Measurements from ENCODE around the gene ROBO3. TPM values are rescaled to one million over a fixed set of nuclear protein-coding genes. Genes with fewer than 3 reads are reported as not detected.

Gene ROBO3
- total and polyA plus RNA-seq, 5 experiments from 2014 or later, result 5.8 to 55.0 (median 7.0) TPM

DNA sequence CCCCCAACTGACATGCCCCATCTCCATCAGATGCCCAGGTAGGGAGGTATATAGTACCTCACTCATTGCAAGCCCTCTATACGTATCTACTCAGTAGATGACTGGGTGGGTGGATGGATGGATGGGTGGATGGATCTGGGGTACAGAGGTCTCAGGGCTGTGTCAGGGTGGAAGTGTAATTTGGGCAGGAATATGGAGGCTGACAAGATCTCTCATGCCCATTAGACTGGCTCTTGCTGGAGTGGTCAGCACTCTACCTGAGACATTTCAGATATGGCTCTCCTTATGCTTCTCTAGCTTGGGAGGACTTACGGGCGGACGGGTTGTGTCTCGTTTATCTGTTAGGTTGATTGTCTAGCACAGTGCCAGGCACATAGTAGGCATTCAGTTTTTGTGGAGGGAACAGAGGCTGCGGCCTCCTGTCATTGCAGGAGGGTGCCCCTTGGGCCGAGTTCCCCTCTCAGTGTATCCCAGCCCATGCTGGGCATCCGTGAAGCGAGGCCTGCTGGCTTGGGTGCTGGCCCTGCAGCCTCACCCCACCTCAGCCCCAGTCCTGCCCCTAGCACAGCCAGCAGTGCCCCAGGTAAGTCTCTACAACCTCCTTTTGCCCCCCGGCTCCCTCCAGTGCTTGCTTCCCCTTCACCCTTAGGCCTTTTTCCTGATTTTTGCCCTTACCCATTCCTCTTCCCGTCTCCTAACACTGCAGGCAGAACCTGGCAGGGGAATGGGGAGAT lies 13.7 kb downstream of the ROBO3 start:
- peak overlapping the region in 4 of 10 donors; percentile 20 to 61 (median 45) for H3K27ac Mint-ChIP-seq
- no peaks in the 10 kb centered on the region for H3K9me3 Mint-ChIP-seq
- peak overlapping the region in 4 of 10 donors; percentile 25 to 51 (median 32) for H3K4me3 Mint-ChIP-seq
- POLR2A ChIA-PET, result interaction anchor here (1.4 to 3.8 kb wide), 2 partner anchors 72 to 75 kb away, joined by 3 to 49 read pairs; partner anchors contain the start of gene CCDC15
- no peaks in the 10 kb centered on the region for H3K36me3 Mint-ChIP-seq
- peaks cover 0 to 17% (median 6%) of the 10 kb centered on the region in 5 donors for H3K27me3 Mint-ChIP-seq
- peaks cover 18 to 44% (median 23%) of the 10 kb centered on the region in 4 donors for H3K4me1 Mint-ChIP-seq
- no peak for DNase-seq
- no peak for ATAC-seq

- ATAC-seq, result no peak
- Mint-ChIP-seq H3K4me3 (peak overlapping the region in 2 of 10 donors; percentile 15 to 29), H3K27me3 (peaks cover 0 to 10% (median 3%) of the 10 kb centered on the region in 5 donors), H3K36me3 (no peaks in the 10 kb centered on the region), H3K9me3 (no peaks in the 10 kb centered on the region), H3K4me1 (peaks cover 18 to 44% (median 23%) of the 10 kb centered on the region in 4 donors), H3K27ac (peak overlapping the region in 2 of 10 donors; percentile 61 to 70)
- POLR2A ChIA-PET, result no interaction called here
- DNase-seq, result no peak
Measured at GRCh38 chr11:124879493-124880289, 14.5 kb downstream of the ROBO3 start.

GRCh38 chr11:124880290-124880611 lies 15.0 kb downstream of the ROBO3 start:
- peak overlapping the region in 3 of 10 donors; percentile 62 to 83 (median 70) for H3K27ac Mint-ChIP-seq
- peaks cover 18 to 42% (median 23%) of the 10 kb centered on the region in 4 donors for H3K4me1 Mint-ChIP-seq
- peak overlapping the region in 1 of 10 donors; percentile 29 for H3K4me3 Mint-ChIP-seq
- DNase-seq (no peak), ATAC-seq (no peak)
- peaks cover 0 to 5% (median 2%) of the 10 kb centered on the region in 5 donors for H3K27me3 Mint-ChIP-seq
- H3K9me3 Mint-ChIP-seq, result no peaks in the 10 kb centered on the region
- H3K36me3 Mint-ChIP-seq, result no peaks in the 10 kb centered on the region
- POLR2A ChIA-PET, result no interaction called here

- H3K9me3 Mint-ChIP-seq, result no peaks in the 10 kb centered on the region
Measured at GRCh38 chr11:124880958-124881357, 15.7 kb downstream of the ROBO3 start.

GRCh38 chr11:124882339-124883071 lies 17.3 kb downstream of the ROBO3 start:
- Mint-ChIP-seq H3K4me1 (peaks cover 7 to 25% (median 8%) of the 10 kb centered on the region in 4 donors), H3K36me3 (no peaks in the 10 kb centered on the region), H3K4me3 (no peak overlapping the region), H3K27ac (peak overlapping the region in 5 of 10 donors; percentile 20 to 49 (median 39)), H3K27me3 (peaks cover 0 to 18% (median 8%) of the 10 kb centered on the region in 5 donors), H3K9me3 (no peaks in the 10 kb centered on the region)
- POLR2A ChIA-PET, result no interaction called here
- DNase-seq, result no peak
- ATAC-seq, result no peak

More at GRCh38 chr11:124880958-124881357, 15.7 kb downstream of the ROBO3 start:
- Mint-ChIP-seq H3K36me3 (no peaks in the 10 kb centered on the region), H3K4me1 (peaks cover 15 to 36% (median 18%) of the 10 kb centered on the region in 4 donors), H3K27me3 (peaks cover 0 to 5% (median 2%) of the 10 kb centered on the region in 5 donors), H3K27ac (peak overlapping the region in 5 of 10 donors; percentile 43 to 71 (median 62)), H3K4me3 (no peak overlapping the region)
- ATAC-seq (no peak), DNase-seq (no peak)
- POLR2A ChIA-PET, result no interaction called here

- ATAC-seq (no peak), DNase-seq (peak in 1 of 10 donors; percentile 18)
- no peak overlapping the region for H3K4me3 Mint-ChIP-seq
- no peaks in the 10 kb centered on the region for H3K36me3 Mint-ChIP-seq
- H3K27me3 Mint-ChIP-seq, result peaks cover 3 to 22% (median 10%) of the 10 kb centered on the region in 5 donors
- H3K9me3 Mint-ChIP-seq, result no peaks in the 10 kb centered on the region
- H3K4me1 Mint-ChIP-seq, result peaks cover 0 to 15% (median 4%) of the 10 kb centered on the region in 4 donors
- H3K27ac Mint-ChIP-seq, result peak overlapping the region in 1 of 10 donors; percentile 1
- POLR2A ChIA-PET, result no interaction called here
Measured at GRCh38 chr11:124884340-124884739, 19.1 kb downstream of the ROBO3 start.

- Mint-ChIP-seq H3K27ac (no peak overlapping the region), H3K4me1 (peaks cover 0 to 9% (median 3%) of the 10 kb centered on the region in 4 donors), H3K27me3 (peaks cover 3 to 22% (median 10%) of the 10 kb centered on the region in 5 donors), H3K4me3 (no peak overlapping the region), H3K36me3 (no peaks in the 10 kb centered on the region), H3K9me3 (no peaks in the 10 kb centered on the region)
- ATAC-seq (no peak), DNase-seq (no peak)
- POLR2A ChIA-PET, result no interaction called here
Measured at GRCh38 chr11:124884869-124885479, 19.7 kb downstream of the ROBO3 start.

DNA sequence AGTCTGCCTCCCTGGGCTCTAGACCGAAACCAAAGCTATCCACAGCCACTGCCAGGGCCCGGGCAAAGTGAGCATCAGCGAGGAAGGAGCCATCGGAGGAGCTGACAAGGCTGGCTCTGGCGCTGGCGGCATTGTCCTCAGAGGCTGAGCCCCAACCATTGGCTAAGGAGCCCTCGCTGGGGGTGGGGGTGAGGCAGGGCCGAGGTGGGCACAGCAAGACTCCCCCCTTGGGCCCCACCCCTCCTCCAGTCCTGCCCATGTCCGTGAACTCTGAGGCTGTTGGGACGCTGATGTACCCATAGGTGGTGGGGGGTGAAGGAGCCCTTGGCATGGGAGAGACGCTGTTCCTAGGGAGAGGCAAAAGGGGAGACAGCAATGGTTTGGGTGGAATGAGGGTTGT lies 21.2 kb downstream of the ROBO3 start:
- ATAC-seq, result no peak
- Mint-ChIP-seq H3K27ac (no peak overlapping the region), H3K4me1 (no peaks in the 10 kb centered on the region), H3K9me3 (no peaks in the 10 kb centered on the region), H3K27me3 (peaks cover 3 to 22% (median 10%) of the 10 kb centered on the region in 5 donors), H3K4me3 (no peak overlapping the region), H3K36me3 (no peaks in the 10 kb centered on the region)
- DNase-seq, result no peak
- POLR2A ChIA-PET, result no interaction called here

DNA sequence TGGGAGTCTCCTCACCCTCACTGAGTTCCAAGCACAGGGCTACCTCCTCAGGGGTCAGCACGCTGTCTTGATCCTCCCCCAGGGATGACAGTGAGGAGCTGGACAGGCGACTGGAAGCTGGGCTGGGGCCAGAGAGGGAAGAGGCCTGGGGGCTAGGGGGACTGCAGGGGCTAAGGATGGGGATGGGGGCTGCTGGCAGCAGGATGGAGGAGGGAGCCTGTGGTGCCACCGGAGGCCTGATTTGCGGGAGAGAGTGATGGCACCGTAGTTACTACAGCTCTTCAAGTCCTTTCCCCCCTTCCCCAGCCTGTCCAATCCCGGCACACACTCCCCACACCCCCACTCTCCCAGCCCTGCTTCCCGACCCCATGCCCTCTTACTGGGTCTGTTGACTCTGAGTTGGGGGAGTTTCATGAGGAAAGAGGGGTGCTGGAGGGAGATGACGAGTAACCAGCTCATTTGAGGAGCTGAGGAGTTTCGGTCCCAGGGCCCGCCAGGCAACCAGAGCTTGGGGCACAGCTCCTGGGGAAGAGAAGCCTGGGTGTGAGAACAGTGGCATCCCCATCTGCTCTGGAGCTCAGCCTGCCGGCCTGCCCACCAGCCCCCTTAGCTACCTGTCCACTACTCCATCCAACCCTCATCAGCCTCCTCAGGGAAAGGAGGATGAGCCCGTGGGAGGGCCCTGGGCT lies 21.9 kb downstream of the ROBO3 start:
- Mint-ChIP-seq H3K36me3 (no peaks in the 10 kb centered on the region), H3K9me3 (no peaks in the 10 kb centered on the region), H3K4me1 (no peaks in the 10 kb centered on the region), H3K27ac (peak overlapping the region in 1 of 10 donors; percentile 27), H3K27me3 (peaks cover 3 to 22% (median 10%) of the 10 kb centered on the region in 5 donors), H3K4me3 (no peak overlapping the region)
- POLR2A ChIA-PET, result no interaction called here
- DNase-seq, result no peak
- no peak for ATAC-seq

GRCh38 chr11:124887667-124888013 lies 22.4 kb downstream of the ROBO3 start:
- Mint-ChIP-seq H3K4me3 (no peak overlapping the region), H3K27ac (peak overlapping the region in 1 of 10 donors; percentile 27), H3K9me3 (no peaks in the 10 kb centered on the region), H3K27me3 (peaks cover 3 to 22% (median 10%) of the 10 kb centered on the region in 5 donors), H3K4me1 (peaks cover 0 to under 1% (median 0%) of the 10 kb centered on the region in 4 donors), H3K36me3 (no peaks in the 10 kb centered on the region)
- POLR2A ChIA-PET, result interaction anchor here (0.6 kb wide), 1 partner anchor 63 kb away, joined by 3 read pairs; no protein-coding TSS in a partner anchor
- no peak for DNase-seq
- no peak for ATAC-seq

DNA sequence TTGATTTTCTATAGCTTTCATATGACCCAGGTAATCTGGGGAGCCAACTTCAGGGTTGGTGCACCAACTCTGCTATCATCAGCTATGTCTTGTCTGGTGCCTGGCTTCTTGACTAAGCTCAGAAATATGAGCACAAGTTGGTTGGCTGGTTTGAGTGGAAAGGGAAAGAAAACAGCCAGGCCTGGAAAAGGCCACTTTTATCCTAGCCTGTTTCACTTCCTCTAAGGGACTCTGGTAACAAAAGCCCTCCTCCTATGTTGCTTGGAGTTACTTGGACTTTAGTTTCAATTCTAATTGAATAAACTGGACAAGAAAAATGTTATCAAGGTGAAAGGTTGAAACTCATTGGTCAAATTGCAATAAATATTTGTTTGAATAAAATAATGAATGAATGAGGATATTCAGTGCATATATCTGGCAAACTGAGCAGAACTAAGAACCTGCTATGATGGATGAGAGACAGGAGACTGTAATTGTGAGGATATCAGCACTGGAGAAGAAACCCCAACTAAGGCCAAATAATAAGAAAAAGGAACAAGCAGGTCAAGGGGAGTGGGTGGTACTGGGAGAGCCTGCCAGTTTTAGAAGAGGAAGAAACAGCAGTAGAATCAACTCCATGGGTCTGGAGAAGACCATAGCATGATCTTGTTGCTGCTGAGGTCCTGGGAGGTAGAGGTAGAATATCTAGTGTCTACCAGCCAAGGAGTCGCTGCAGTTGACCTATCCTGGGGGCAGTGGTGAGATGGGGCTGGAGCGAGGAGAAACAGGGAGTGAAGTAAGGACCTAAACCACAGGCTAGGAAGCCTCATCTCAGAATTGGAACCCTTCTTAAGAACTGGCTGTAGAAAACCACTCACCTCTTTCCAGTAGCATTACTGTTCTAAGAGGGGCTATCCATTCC lies 24.2 kb downstream of the ROBO3 start:
- POLR2A ChIA-PET, result no interaction called here
- Mint-ChIP-seq H3K4me1 (peaks cover 3 to 7% (median 3%) of the 10 kb centered on the region in 4 donors), H3K4me3 (no peak overlapping the region), H3K27me3 (peaks cover 3 to 22% (median 12%) of the 10 kb centered on the region in 5 donors), H3K27ac (no peak overlapping the region), H3K9me3 (no peaks in the 10 kb centered on the region), H3K36me3 (no peaks in the 10 kb centered on the region)
- no peak for ATAC-seq
- DNase-seq, result no peak
